Duodenal mucosa (tissue), 2 donors: ENCODE measurements around the gene SLC45A2.

ENCODE experiments used
- H3K27ac ChIP-seq: one replicate; pipeline ENCODE4 v1.7.0; 2013; ENCODE audit warnings: low read depth, low read length
- H3K27me3 ChIP-seq, 2 donors: one replicate each; pipeline ENCODE4 v1.7.0; 2013; ENCODE audit warnings: low read length in 2 of 2, control low read depth in 1 of 2; ENCODE audit not compliant: insufficient read depth in 2 of 2, control insufficient read depth in 1 of 2
- H3K36me3 ChIP-seq, 2 donors: one replicate each; pipeline ENCODE4 v1.7.0; 2013; ENCODE audit warnings: low read length in 2 of 2, control low read depth in 1 of 2; ENCODE audit not compliant: insufficient read depth in 2 of 2, control insufficient read depth in 1 of 2
- H3K4me1 ChIP-seq, 2 donors: one replicate each; pipeline ENCODE4 v1.7.0; 2013; ENCODE audit warnings: low read length in 2 of 2, control low read depth in 1 of 2; ENCODE audit not compliant: insufficient read depth in 2 of 2, control insufficient read depth in 1 of 2
- H3K4me3 ChIP-seq, 2 donors: one replicate each; pipeline ENCODE4 v1.7.0; 2013; ENCODE audit warnings: low read length in 2 of 2, low read depth in 1 of 2
- H3K9ac ChIP-seq, 2 donors: one replicate each; pipeline ENCODE4 v1.7.0; 2013; ENCODE audit warnings: low read length in 2 of 2, low read depth in 1 of 2
- H3K9me3 ChIP-seq, 2 donors: one replicate each; pipeline ENCODE4 v1.7.0; 2013; ENCODE audit warnings: low read length in 2 of 2, control low read depth in 1 of 2; ENCODE audit not compliant: control insufficient read depth in 1 of 2

The SLC45A2 gene

GRCh38 chr5:33997331-33997983 lies 13.0 kb upstream of the SLC45A2 start:
- peaks cover 3 to 24% of the 10 kb centered on the region in 2 donors for H3K36me3 ChIP-seq
- no peak overlapping the region for H3K4me3 ChIP-seq
- no peaks in the 10 kb centered on the region for H3K27me3 ChIP-seq
- H3K9me3 ChIP-seq, result no peaks in the 10 kb centered on the region
- H3K4me1 ChIP-seq, result no peaks in the 10 kb centered on the region
- H3K9ac ChIP-seq, result no peak overlapping the region
- no peak overlapping the region for H3K27ac ChIP-seq

DNA sequence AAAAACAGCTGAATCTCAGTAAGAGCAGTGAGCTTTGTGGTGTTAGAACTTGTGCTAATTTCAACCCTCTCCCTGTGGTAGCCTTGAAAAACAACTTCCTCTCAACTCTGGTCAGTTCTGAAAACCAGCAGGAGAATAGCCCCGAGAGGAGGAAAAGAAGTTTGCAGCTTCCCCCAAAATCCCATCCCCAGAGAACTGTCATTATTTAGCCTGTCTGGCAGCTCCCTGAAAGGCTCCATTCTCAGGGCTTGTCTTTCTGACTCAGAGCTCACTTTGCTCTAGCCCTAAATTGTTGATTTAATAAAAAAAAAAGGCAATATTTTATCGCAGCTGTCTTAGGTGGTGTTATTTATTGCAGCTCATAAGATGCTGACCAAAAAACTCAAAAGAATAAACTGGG lies 11.4 kb upstream of the SLC45A2 start:
- Histone ChIP-seq H3K4me3 (no peak overlapping the region), H3K27ac (no peak overlapping the region), H3K9me3 (no peaks in the 10 kb centered on the region), H3K4me1 (no peaks in the 10 kb centered on the region), H3K27me3 (no peaks in the 10 kb centered on the region), H3K36me3 (peaks cover 3 to 12% of the 10 kb centered on the region in 2 donors), H3K9ac (no peak overlapping the region)

DNA sequence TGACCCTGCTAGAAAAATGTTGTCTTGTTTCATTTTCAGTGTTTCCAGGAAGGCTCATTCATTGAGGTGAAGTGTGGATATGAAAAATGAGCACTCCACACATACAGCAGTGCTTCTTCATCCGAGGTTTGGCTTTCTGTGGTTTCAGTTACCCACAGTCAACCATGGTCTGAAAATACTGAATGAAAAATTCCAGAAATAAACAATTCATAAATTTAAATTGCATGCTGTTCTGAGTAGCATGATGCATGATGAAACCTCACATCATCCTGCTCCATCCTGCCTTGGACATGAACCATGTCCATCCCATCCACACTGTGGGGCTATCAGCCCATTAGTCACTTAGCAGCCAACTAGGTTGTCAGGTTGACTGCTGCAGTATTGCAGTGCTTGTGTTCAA lies 10.4 kb upstream of the SLC45A2 start:
- Histone ChIP-seq H3K27ac (no peak overlapping the region), H3K4me3 (no peak overlapping the region), H3K27me3 (no peaks in the 10 kb centered on the region), H3K9me3 (no peaks in the 10 kb centered on the region), H3K9ac (no peak overlapping the region), H3K4me1 (no peaks in the 10 kb centered on the region), H3K36me3 (peaks cover 3 to 16% of the 10 kb centered on the region in 2 donors)

- Histone ChIP-seq H3K4me1 (no peaks in the 10 kb centered on the region), H3K27ac (no peak overlapping the region), H3K36me3 (peaks cover 19 to 24% of the 10 kb centered on the region in 2 donors), H3K4me3 (no peak overlapping the region), H3K27me3 (no peaks in the 10 kb centered on the region), H3K9ac (no peak overlapping the region), H3K9me3 (no peaks in the 10 kb centered on the region)
Observed at GRCh38 chr5:33992864-33993263, 8.4 kb upstream of the SLC45A2 start.

- Histone ChIP-seq H3K27ac (no peak overlapping the region), H3K4me3 (no peak overlapping the region), H3K36me3 (peaks cover 20 to 25% of the 10 kb centered on the region in 2 donors), H3K9ac (no peak overlapping the region), H3K9me3 (peaks cover 0 to 5% of the 10 kb centered on the region in 2 donors), H3K27me3 (no peaks in the 10 kb centered on the region), H3K4me1 (peaks cover 0 to 7% of the 10 kb centered on the region in 2 donors)
Observed at GRCh38 chr5:33985447-33985846, 954 bp upstream of the SLC45A2 start.

DNA sequence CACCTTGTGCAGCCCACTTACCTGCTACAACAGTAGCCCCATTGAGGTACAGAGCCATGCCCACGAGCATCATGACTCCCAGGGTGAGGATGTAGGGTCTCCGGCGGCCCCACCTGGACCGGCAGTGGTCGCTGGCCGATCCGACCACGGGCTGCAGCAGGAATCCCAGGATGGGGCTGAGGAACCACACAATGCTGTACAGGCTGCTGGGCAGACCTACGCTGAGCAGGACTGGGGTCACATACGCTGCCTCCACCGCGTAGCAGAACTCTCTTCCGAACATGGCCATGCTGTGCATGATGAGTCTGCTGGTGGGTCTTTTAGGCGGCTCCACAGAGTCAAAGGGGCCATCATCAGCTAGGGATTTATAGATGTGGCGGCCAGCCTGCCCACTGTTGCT lies 315 bp downstream of the SLC45A2 start:
- H3K4me3 ChIP-seq, result no peak overlapping the region
- H3K27me3 ChIP-seq, result no peaks in the 10 kb centered on the region
- peaks cover 0 to 5% of the 10 kb centered on the region in 2 donors for H3K9me3 ChIP-seq
- H3K9ac ChIP-seq, result no peak overlapping the region
- no peak overlapping the region for H3K27ac ChIP-seq
- H3K36me3 ChIP-seq, result peaks cover 13 to 22% of the 10 kb centered on the region in 2 donors
- peaks cover 0 to 7% of the 10 kb centered on the region in 2 donors for H3K4me1 ChIP-seq

- H3K4me3 ChIP-seq, result no peak overlapping the region
- H3K27ac ChIP-seq, result no peak overlapping the region
- H3K27me3 ChIP-seq, result no peaks in the 10 kb centered on the region
- peaks cover 0 to 7% of the 10 kb centered on the region in 2 donors for H3K4me1 ChIP-seq
- peaks cover 0 to 5% of the 10 kb centered on the region in 2 donors for H3K9me3 ChIP-seq
- no peak overlapping the region for H3K9ac ChIP-seq
- peaks cover 0 to 3% of the 10 kb centered on the region in 2 donors for H3K36me3 ChIP-seq
Observed at GRCh38 chr5:33981408-33982162, 2.9 kb downstream of the SLC45A2 start.

DNA sequence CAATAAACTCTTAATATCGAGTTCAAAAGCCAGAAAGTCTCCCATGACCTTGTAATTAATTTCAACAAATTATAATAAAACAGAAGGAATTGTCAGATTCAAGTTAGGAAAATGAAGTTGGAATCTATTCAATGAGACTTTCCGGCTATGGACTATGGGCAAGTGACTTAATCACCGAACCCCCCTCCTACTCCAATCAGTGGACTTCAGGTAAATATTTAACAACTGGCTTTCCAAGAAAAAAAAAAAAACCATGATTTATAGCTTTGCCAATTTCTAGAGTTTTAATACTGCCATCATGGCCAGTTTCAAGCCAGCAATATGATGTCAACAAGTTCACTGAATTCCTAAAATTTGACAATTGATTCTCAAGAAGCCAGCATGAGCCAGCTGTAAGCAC lies 4.5 kb downstream of the SLC45A2 start:
- Histone ChIP-seq H3K27ac (no peak overlapping the region), H3K27me3 (no peaks in the 10 kb centered on the region), H3K9ac (no peak overlapping the region), H3K36me3 (no peaks in the 10 kb centered on the region), H3K9me3 (peaks cover 0 to under 1% of the 10 kb centered on the region in 2 donors), H3K4me3 (no peak overlapping the region), H3K4me1 (peaks cover 0 to 7% of the 10 kb centered on the region in 2 donors)

- Histone ChIP-seq H3K36me3 (no peaks in the 10 kb centered on the region), H3K4me3 (no peak overlapping the region), H3K27ac (no peak overlapping the region), H3K9ac (no peak overlapping the region), H3K9me3 (no peaks in the 10 kb centered on the region), H3K4me1 (peaks cover 0 to 5% of the 10 kb centered on the region in 2 donors), H3K27me3 (no peaks in the 10 kb centered on the region)
Observed at GRCh38 chr5:33978306-33978705, 6.2 kb downstream of the SLC45A2 start.

DNA sequence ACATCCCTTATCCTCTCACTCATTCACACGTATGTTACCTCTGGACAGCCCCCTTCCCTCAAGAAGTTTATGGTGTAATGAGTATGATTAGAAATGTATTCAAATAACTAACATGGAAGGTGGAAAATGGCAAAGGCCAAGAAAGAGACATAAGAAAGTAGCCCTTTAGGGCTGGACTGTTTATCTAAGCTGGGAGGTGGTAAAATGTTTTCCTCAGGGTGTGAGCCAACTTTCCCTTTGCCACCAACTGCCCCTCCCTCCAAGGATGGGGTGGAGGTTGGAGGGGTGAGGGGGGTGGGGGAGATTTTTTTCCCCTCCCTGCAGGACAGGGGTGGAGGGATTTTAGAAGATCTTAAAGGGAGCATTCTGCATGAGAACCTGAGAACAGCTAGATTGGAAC lies 8.2 kb downstream of the SLC45A2 start:
- Histone ChIP-seq H3K27me3 (no peaks in the 10 kb centered on the region), H3K36me3 (no peaks in the 10 kb centered on the region), H3K9me3 (no peaks in the 10 kb centered on the region), H3K4me3 (no peak overlapping the region), H3K4me1 (no peaks in the 10 kb centered on the region), H3K9ac (no peak overlapping the region), H3K27ac (no peak overlapping the region)
